ENCODE data around the gene RNF222. TPM values are rescaled to one million over a fixed set of nuclear protein-coding genes. Genes with fewer than 3 reads are reported as not detected.

Gene RNF222
- total RNA-seq, 1 experiment from 2014 or later: not detected

DNA sequence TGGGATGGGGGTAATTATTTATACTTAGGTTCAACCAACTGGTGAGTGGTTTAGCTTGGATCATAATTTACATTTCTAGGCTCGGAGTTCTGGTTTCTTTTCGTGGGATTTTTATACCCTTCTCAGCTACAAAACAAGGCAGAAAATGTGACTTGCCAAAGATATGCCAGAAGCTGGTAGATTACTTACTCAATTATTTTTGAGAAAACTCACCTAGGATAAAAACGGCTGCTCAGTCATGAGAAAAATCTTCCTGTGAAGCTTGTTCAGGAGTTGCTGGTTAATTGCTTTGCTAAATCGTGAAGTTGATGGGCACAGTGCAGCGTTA, 39.2 kb upstream of the RNF222 start:
- TF ChIP-seq, protein P1, sequence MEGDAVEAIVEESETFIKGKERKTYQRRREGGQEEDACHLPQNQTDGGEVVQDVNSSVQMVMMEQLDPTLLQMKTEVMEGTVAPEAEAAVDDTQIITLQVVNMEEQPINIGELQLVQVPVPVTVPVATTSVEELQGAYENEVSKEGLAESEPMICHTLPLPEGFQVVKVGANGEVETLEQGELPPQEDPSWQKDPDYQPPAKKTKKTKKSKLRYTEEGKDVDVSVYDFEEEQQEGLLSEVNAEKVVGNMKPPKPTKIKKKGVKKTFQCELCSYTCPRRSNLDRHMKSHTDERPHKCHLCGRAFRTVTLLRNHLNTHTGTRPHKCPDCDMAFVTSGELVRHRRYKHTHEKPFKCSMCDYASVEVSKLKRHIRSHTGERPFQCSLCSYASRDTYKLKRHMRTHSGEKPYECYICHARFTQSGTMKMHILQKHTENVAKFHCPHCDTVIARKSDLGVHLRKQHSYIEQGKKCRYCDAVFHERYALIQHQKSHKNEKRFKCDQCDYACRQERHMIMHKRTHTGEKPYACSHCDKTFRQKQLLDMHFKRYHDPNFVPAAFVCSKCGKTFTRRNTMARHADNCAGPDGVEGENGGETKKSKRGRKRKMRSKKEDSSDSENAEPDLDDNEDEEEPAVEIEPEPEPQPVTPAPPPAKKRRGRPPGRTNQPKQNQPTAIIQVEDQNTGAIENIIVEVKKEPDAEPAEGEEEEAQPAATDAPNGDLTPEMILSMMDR (IDR thresholded peaks at IDR 0.05; ENCODE audit: unreplicated experiment): no peak
- Mint-ChIP-seq H3K4me3 (ENCODE audit: unreplicated experiment) (peak overlapping the region; percentile 84), H3K36me3 (ENCODE audit: insufficient read depth, unreplicated experiment) (peaks cover 25% of the 10 kb centered on the region), H3K9me3 (ENCODE audit: unreplicated experiment) (no peaks in the 10 kb centered on the region), H3K27ac (ENCODE audit: low read depth, unreplicated experiment) (peak overlapping the region; percentile 97), H3K4me1 (ENCODE audit: insufficient read depth, unreplicated experiment) (peaks cover 17% of the 10 kb centered on the region), H3K27me3 (ENCODE audit: insufficient read depth, unreplicated experiment) (no peaks in the 10 kb centered on the region)
- CTCF ChIA-PET: interaction anchor here (0.6 to 3.8 kb wide), 11 partner anchors 15 to 361 kb away, joined by 3 to 34 read pairs (median 3); partner anchors contain the start of gene MYH10
- intact Hi-C loops (cut with micrococcal nuclease): loop anchor here (1.0 to 2.0 kb wide), 2 partner anchors 27 to 54 kb away; partner anchors contain the start of gene RPL26
- DNase-seq (ENCODE audit: unreplicated experiment): no peak
- POLR2A ChIA-PET: interaction anchor here (0.5 to 3.5 kb wide), 24 partner anchors 9 to 445 kb away, joined by 3 to 54 read pairs (median 4); partner anchors contain the start of genes BORCS6, MYH10, RPL26 and SLC25A35
- TSS peak; percentile 50 for BruUV-seq (replicated peaks)

DNA sequence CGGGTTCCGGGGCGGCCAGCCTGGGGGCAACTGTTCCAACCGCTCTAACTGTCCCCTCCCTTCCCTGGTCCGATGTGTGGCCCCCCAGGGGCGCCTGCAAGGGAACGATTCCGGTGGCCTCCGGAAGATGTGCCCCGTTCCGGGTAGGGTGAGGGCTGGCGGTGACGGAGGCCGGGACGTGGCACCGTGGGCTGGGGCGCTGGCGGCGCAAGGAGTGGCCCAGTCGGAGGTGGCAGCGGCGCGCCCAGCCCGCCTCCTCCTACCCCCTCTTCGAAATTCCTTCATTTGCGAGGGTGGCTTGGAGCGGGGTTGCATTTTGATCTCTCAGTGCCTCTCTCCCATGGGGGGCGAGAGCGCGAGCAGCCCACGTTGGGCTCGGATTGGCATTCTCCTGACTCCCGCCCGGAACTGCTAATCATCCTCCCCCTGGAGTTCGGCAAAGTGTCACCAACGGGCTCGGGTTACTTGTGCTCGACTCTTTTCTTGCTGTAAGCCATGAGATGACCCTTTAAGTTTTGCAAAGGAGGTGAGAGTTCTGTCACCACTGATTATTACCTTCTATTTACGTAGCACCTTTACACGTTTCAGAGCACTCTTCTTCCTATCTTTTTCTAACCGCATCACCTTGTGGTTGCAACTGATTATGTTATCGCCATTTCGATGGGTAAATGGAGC, 38.7 kb upstream of the RNF222 start:
- Mint-ChIP-seq H3K4me1 (ENCODE audit: insufficient read depth, unreplicated experiment) (peaks cover 15% of the 10 kb centered on the region), H3K27me3 (ENCODE audit: insufficient read depth, unreplicated experiment) (no peaks in the 10 kb centered on the region), H3K4me3 (ENCODE audit: unreplicated experiment) (peak overlapping the region; percentile 84), H3K9me3 (ENCODE audit: unreplicated experiment) (no peaks in the 10 kb centered on the region), H3K27ac (ENCODE audit: low read depth, unreplicated experiment) (peak overlapping the region; percentile 97), H3K36me3 (ENCODE audit: insufficient read depth, unreplicated experiment) (peaks cover 25% of the 10 kb centered on the region)
- no TSS peak for BruUV-seq (replicated peaks)
- TF ChIP-seq, protein P1 (IDR thresholded peaks at IDR 0.05; ENCODE audit: unreplicated experiment): no peak
- ChIA-PET CTCF (interaction anchor here (0.6 to 3.8 kb wide), 12 partner anchors 15 to 360 kb away, joined by 3 to 34 read pairs (median 4); partner anchors contain the start of gene MYH10), POLR2A (interaction anchor here (0.6 to 3.5 kb wide), 30 partner anchors 9 to 446 kb away, joined by 3 to 54 read pairs (median 4); partner anchors contain the start of genes BORCS6, KRABD2, MYH10 and RPL26)
- intact Hi-C loops (cut with micrococcal nuclease): loop anchor here (1.0 to 2.0 kb wide), 2 partner anchors 26 to 54 kb away; partner anchors contain the start of gene RPL26
- DNase-seq (ENCODE audit: unreplicated experiment): peak; percentile 58

DNA sequence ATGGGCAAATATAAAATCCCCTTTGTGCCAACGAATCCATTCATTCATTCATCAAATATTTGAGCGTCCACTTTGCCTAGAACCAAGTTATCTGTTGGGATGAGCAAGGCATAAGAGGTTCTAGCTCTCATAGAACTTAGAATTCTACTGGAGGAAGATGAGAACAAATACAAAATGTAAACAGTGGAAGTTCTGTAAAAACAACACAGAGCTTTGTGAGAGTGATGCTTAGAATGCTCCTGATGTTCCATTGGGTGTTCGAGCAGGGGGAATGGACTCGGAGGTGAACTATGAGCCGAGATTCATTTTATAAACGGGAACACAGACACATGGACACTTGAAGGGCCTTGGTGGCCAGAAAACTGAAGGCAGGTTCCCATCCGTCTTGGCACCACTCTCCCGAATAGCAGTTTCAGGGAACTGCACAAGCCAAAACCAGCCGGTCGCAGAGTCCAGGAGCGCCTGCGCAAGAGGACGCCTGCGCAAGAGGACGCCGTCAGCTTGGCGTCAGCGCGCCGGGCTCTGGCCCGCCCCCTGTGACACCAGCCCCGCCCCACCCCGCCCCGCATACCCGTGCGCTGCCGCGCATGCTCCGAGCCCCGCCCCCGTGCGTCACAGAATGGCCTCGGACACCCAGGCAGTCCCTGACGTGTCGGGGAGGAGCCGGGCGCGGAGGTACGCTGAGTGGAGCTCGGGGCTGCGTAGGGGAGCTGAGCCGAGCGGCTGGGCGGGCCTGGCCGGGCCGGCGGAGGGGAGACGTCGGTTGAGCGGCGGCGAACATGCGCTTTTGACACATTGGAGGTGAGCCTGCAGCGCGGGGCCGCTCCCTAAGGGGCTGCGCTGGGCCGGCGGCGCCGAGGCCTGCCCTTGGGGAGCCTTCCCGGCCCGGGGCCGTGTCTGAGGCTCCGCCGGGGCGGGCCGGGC, 37.9 kb upstream of the RNF222 start, which contains the start of gene NDEL1:
Gene NDEL1 (plus strand): TSS at position 640 of the 924 bp plus-strand sequence. CDS start 8,388 bp downstream, outside the sequence.
- ChIA-PET CTCF (interaction anchor here (1.3 kb wide), 1 partner anchor 25 kb away, joined by 10 read pairs; no protein-coding TSS in a partner anchor), POLR2A (interaction anchor here (0.7 to 3.5 kb wide), 16 partner anchors 9 to 316 kb away, joined by 3 to 54 read pairs (median 3); partner anchors contain the start of genes CTC1, KRABD2 and RPL26)
- no peaks in the 10 kb centered on the region for H3K9me3 Mint-ChIP-seq (ENCODE audit: unreplicated experiment)
- H3K4me1 Mint-ChIP-seq (ENCODE audit: insufficient read depth, unreplicated experiment): peaks cover 12% of the 10 kb centered on the region
- TSS peak; percentile 97 for BruUV-seq (replicated peaks)
- no peaks in the 10 kb centered on the region for H3K27me3 Mint-ChIP-seq (ENCODE audit: insufficient read depth, unreplicated experiment)
- H3K27ac Mint-ChIP-seq (ENCODE audit: low read depth, unreplicated experiment): peak within 1 kb of the TSS; percentile 97
- peak; percentile 97 for DNase-seq (ENCODE audit: unreplicated experiment)
- peak within 1 kb of the TSS; percentile 84 for H3K4me3 Mint-ChIP-seq (ENCODE audit: unreplicated experiment)
- peaks cover 18% of the 10 kb centered on the region for H3K36me3 Mint-ChIP-seq (ENCODE audit: insufficient read depth, unreplicated experiment)
- intact Hi-C loops (cut with micrococcal nuclease): loop anchor here (1.0 to 2.0 kb wide), 2 partner anchors 25 to 53 kb away; partner anchors contain the start of gene RPL26
- TF ChIP-seq, protein P1 (IDR thresholded peaks at IDR 0.05; ENCODE audit: unreplicated experiment): no peak

Measured in MCF 10A (cell line).